Endothelial cell (in vitro differentiated cells): ENCODE measurements around the gene SLC7A4. TPM values are rescaled to one million over a fixed set of nuclear protein-coding genes. Genes with fewer than 3 reads are reported as not detected.

Experiments used
- DNase-seq: peaks from one replicate; pipeline ENCODE4 v3.0.0; 2021; ENCODE audit warnings: low spot score
- H3K27ac Mint-ChIP-seq: one replicate; pipeline ENCODE4 v1.8.0; 2021; ENCODE audit warnings: mixed read lengths, inconsistent platforms; ENCODE audit not compliant: unreplicated experiment
- H3K27me3 Mint-ChIP-seq: one replicate; pipeline ENCODE4 v1.8.0; 2021; ENCODE audit warnings: mild to moderate bottlenecking, moderate library complexity, mixed read lengths, inconsistent platforms; ENCODE audit not compliant: unreplicated experiment
- H3K36me3 Mint-ChIP-seq: one replicate; pipeline ENCODE4 v1.8.0; 2021; ENCODE audit warnings: mild to moderate bottlenecking, low read depth, mixed read lengths, inconsistent platforms; ENCODE audit not compliant: unreplicated experiment
- H3K4me1 Mint-ChIP-seq: one replicate; pipeline ENCODE4 v1.8.0; 2021; ENCODE audit warnings: mild to moderate bottlenecking, mixed read lengths, inconsistent platforms; ENCODE audit not compliant: unreplicated experiment
- H3K4me3 Mint-ChIP-seq: one replicate; pipeline ENCODE4 v1.8.0; 2021; ENCODE audit warnings: mild to moderate bottlenecking, mixed read lengths, inconsistent platforms; ENCODE audit not compliant: unreplicated experiment
- H3K9me3 Mint-ChIP-seq: one replicate; pipeline ENCODE4 v1.8.0; 2021; ENCODE audit warnings: mixed read lengths, inconsistent platforms; ENCODE audit not compliant: unreplicated experiment
- CTCF ChIP-seq: fragments of 200-600 bp; sonication (generic); IDR thresholded peaks from one replicate; pipeline ENCODE4 v1.5.0; 2021; ENCODE audit warnings: antibody characterized with exemption; ENCODE audit not compliant: unreplicated experiment
- total RNA-seq: library from RNA; stranded (reverse); fragmentation: NEBNext Ultra II Directional; extraction: Animal tissue kit (Norgen Biotek cat#: 25700); gene quantifications from one replicate; pipeline ENCODE4 v1.2.1, GENCODE V29; 2021; ENCODE audit not compliant: unreplicated experiment

SLC7A4 gene
- total RNA-seq, 1 donor from 2014 or later: not detected

- TF ChIP-seq CTCF: no peak
- no peaks in the 10 kb centered on the region for H3K9me3 Mint-ChIP-seq
- no peak overlapping the region for H3K4me3 Mint-ChIP-seq
- H3K27me3 Mint-ChIP-seq: peaks cover 8% of the 10 kb centered on the region
- peaks cover 8% of the 10 kb centered on the region for H3K36me3 Mint-ChIP-seq
- H3K27ac Mint-ChIP-seq: no peak overlapping the region
- peaks cover 4% of the 10 kb centered on the region for H3K4me1 Mint-ChIP-seq
- DNase-seq: no peak
Measured at GRCh38 chr22:20997536-20998257, 34.7 kb downstream of the SLC7A4 start.

GRCh38 chr22:20996598-20997535 is 35.5 kb downstream of the SLC7A4 start:
- no peaks in the 10 kb centered on the region for H3K9me3 Mint-ChIP-seq
- H3K27ac Mint-ChIP-seq: no peak overlapping the region
- H3K4me3 Mint-ChIP-seq: no peak overlapping the region
- peaks cover 7% of the 10 kb centered on the region for H3K27me3 Mint-ChIP-seq
- H3K4me1 Mint-ChIP-seq: peaks cover 4% of the 10 kb centered on the region
- H3K36me3 Mint-ChIP-seq: peaks cover 8% of the 10 kb centered on the region
- no peak for DNase-seq
- no peak for TF ChIP-seq CTCF

GRCh38 chr22:20996031-20996410 is 36.3 kb downstream of the SLC7A4 start:
- H3K36me3 Mint-ChIP-seq: peaks cover 8% of the 10 kb centered on the region
- no peak overlapping the region for H3K27ac Mint-ChIP-seq
- H3K9me3 Mint-ChIP-seq: no peaks in the 10 kb centered on the region
- DNase-seq: no peak
- H3K4me1 Mint-ChIP-seq: peaks cover 2% of the 10 kb centered on the region
- TF ChIP-seq CTCF: no peak
- H3K27me3 Mint-ChIP-seq: peaks cover 6% of the 10 kb centered on the region
- H3K4me3 Mint-ChIP-seq: no peak overlapping the region

- Mint-ChIP-seq H3K4me3 (no peak overlapping the region), H3K27ac (no peak overlapping the region), H3K27me3 (peaks cover 10% of the 10 kb centered on the region), H3K36me3 (peaks cover 8% of the 10 kb centered on the region), H3K4me1 (no peaks in the 10 kb centered on the region), H3K9me3 (no peaks in the 10 kb centered on the region)
- DNase-seq: no peak
- no peak for TF ChIP-seq CTCF
Measured at GRCh38 chr22:20995329-20996030, 36.9 kb downstream of the SLC7A4 start.
